ENCODE results near the gene SPEM3.

Gene SPEM3

GRCh38 chr17:7428557-7428956, at the start of gene SPEM3:
TSS of gene SPEM3 (plus strand) at chr17:7428857. CDS start at chr17:7428903, 46 bp downstream.
- Histone ChIP-seq H3K4me3 (ENCODE audit: low read depth in 1 of 2, low read length in 2 of 2) (no peak within 1 kb of the TSS), H3K27me3 (ENCODE audit: low read depth, low read length) (no peaks in the 10 kb centered on the region), H3K4me1 (ENCODE audit: control insufficient read depth in 1 of 2, insufficient read depth in 2 of 2, low read length in 2 of 2) (no peaks in the 10 kb centered on the region), H3K36me3 (ENCODE audit: control insufficient read depth in 1 of 2, insufficient read depth in 2 of 2, low read length in 2 of 2) (no peaks in the 10 kb centered on the region), H3K9me3 (ENCODE audit: control insufficient read depth in 1 of 2, low read length in 2 of 2) (no peaks in the 10 kb centered on the region), H3K27ac (ENCODE audit: low read length) (no peak within 1 kb of the TSS)

GRCh38 chr17:7379134-7379533, 49.5 kb upstream of the SPEM3 start:
- H3K9me3 ChIP-seq (ENCODE audit: control insufficient read depth in 1 of 2, low read length in 2 of 2), result no peaks in the 10 kb centered on the region
- no peaks in the 10 kb centered on the region for H3K36me3 ChIP-seq (ENCODE audit: control insufficient read depth in 1 of 2, insufficient read depth in 2 of 2, low read length in 2 of 2)
- H3K4me3 ChIP-seq (ENCODE audit: low read depth in 1 of 2, low read length in 2 of 2), result no peak overlapping the region
- H3K27ac ChIP-seq (ENCODE audit: low read length), result no peak overlapping the region
- H3K4me1 ChIP-seq (ENCODE audit: control insufficient read depth in 1 of 2, insufficient read depth in 2 of 2, low read length in 2 of 2), result peaks cover 8 to 26% of the 10 kb centered on the region in 2 donors
- H3K27me3 ChIP-seq (ENCODE audit: low read depth, low read length), result no peaks in the 10 kb centered on the region

GRCh38 chr17:7380321-7380720, 48.3 kb upstream of the SPEM3 start:
- Histone ChIP-seq H3K4me1 (ENCODE audit: control insufficient read depth in 1 of 2, insufficient read depth in 2 of 2, low read length in 2 of 2) (peaks cover 8 to 30% of the 10 kb centered on the region in 2 donors), H3K36me3 (ENCODE audit: control insufficient read depth in 1 of 2, insufficient read depth in 2 of 2, low read length in 2 of 2) (no peaks in the 10 kb centered on the region), H3K27ac (ENCODE audit: low read length) (no peak overlapping the region), H3K9me3 (ENCODE audit: control insufficient read depth in 1 of 2, low read length in 2 of 2) (no peaks in the 10 kb centered on the region), H3K27me3 (ENCODE audit: low read depth, low read length) (no peaks in the 10 kb centered on the region), H3K4me3 (ENCODE audit: low read depth in 1 of 2, low read length in 2 of 2) (peak overlapping the region; percentile 47 to 52)

- Histone ChIP-seq H3K27ac (ENCODE audit: low read length) (peak within 1 kb of the TSS; percentile 16), H3K36me3 (ENCODE audit: control insufficient read depth in 1 of 2, insufficient read depth in 2 of 2, low read length in 2 of 2) (no peaks in the 10 kb centered on the region), H3K27me3 (ENCODE audit: low read depth, low read length) (no peaks in the 10 kb centered on the region), H3K4me1 (ENCODE audit: control insufficient read depth in 1 of 2, insufficient read depth in 2 of 2, low read length in 2 of 2) (peaks cover 8 to 30% of the 10 kb centered on the region in 2 donors), H3K9me3 (ENCODE audit: control insufficient read depth in 1 of 2, low read length in 2 of 2) (no peaks in the 10 kb centered on the region), H3K4me3 (ENCODE audit: low read depth in 1 of 2, low read length in 2 of 2) (peak within 1 kb of the TSS; percentile 47 to 52)
Measured at GRCh38 chr17:7380855-7381683, 47.6 kb upstream of the SPEM3 start, which contains the start of gene TNK1. TSS of gene TNK1 (plus strand) at chr17:7381089. CDS start at chr17:7382927, 1,838 bp downstream.

GRCh38 chr17:7382901-7383300, 45.8 kb upstream of the SPEM3 start:
- H3K9me3 ChIP-seq (ENCODE audit: control insufficient read depth in 1 of 2, low read length in 2 of 2), result no peaks in the 10 kb centered on the region
- H3K4me3 ChIP-seq (ENCODE audit: low read depth in 1 of 2, low read length in 2 of 2), result no peak overlapping the region
- no peak overlapping the region for H3K27ac ChIP-seq (ENCODE audit: low read length)
- peaks cover 8 to 30% of the 10 kb centered on the region in 2 donors for H3K4me1 ChIP-seq (ENCODE audit: control insufficient read depth in 1 of 2, insufficient read depth in 2 of 2, low read length in 2 of 2)
- H3K36me3 ChIP-seq (ENCODE audit: control insufficient read depth in 1 of 2, insufficient read depth in 2 of 2, low read length in 2 of 2), result no peaks in the 10 kb centered on the region
- H3K27me3 ChIP-seq (ENCODE audit: low read depth, low read length), result no peaks in the 10 kb centered on the region

GRCh38 chr17:7383371-7383741, 45.3 kb upstream of the SPEM3 start:
- Histone ChIP-seq H3K4me1 (ENCODE audit: control insufficient read depth in 1 of 2, insufficient read depth in 2 of 2, low read length in 2 of 2) (peaks cover 8 to 30% of the 10 kb centered on the region in 2 donors), H3K27me3 (ENCODE audit: low read depth, low read length) (no peaks in the 10 kb centered on the region), H3K36me3 (ENCODE audit: control insufficient read depth in 1 of 2, insufficient read depth in 2 of 2, low read length in 2 of 2) (no peaks in the 10 kb centered on the region), H3K27ac (ENCODE audit: low read length) (no peak overlapping the region), H3K9me3 (ENCODE audit: control insufficient read depth in 1 of 2, low read length in 2 of 2) (no peaks in the 10 kb centered on the region), H3K4me3 (ENCODE audit: low read depth in 1 of 2, low read length in 2 of 2) (peak overlapping the region in 1 of 2 donors; percentile 66)

- Histone ChIP-seq H3K4me3 (ENCODE audit: low read depth in 1 of 2, low read length in 2 of 2) (peak overlapping the region; percentile 37 to 66), H3K27me3 (ENCODE audit: low read depth, low read length) (no peaks in the 10 kb centered on the region), H3K27ac (ENCODE audit: low read length) (no peak overlapping the region), H3K9me3 (ENCODE audit: control insufficient read depth in 1 of 2, low read length in 2 of 2) (no peaks in the 10 kb centered on the region), H3K4me1 (ENCODE audit: control insufficient read depth in 1 of 2, insufficient read depth in 2 of 2, low read length in 2 of 2) (peaks cover 8 to 30% of the 10 kb centered on the region in 2 donors), H3K36me3 (ENCODE audit: control insufficient read depth in 1 of 2, insufficient read depth in 2 of 2, low read length in 2 of 2) (peaks cover 0 to 4% of the 10 kb centered on the region in 2 donors)
Measured at GRCh38 chr17:7383742-7384488, 44.7 kb upstream of the SPEM3 start.

- H3K9me3 ChIP-seq (ENCODE audit: control insufficient read depth in 1 of 2, low read length in 2 of 2), result no peaks in the 10 kb centered on the region
- peak overlapping the region; percentile 37 to 66 for H3K4me3 ChIP-seq (ENCODE audit: low read depth in 1 of 2, low read length in 2 of 2)
- H3K27me3 ChIP-seq (ENCODE audit: low read depth, low read length), result no peaks in the 10 kb centered on the region
- H3K27ac ChIP-seq (ENCODE audit: low read length), result no peak overlapping the region
- H3K4me1 ChIP-seq (ENCODE audit: control insufficient read depth in 1 of 2, insufficient read depth in 2 of 2, low read length in 2 of 2), result peaks cover 8 to 30% of the 10 kb centered on the region in 2 donors
- H3K36me3 ChIP-seq (ENCODE audit: control insufficient read depth in 1 of 2, insufficient read depth in 2 of 2, low read length in 2 of 2), result peaks cover 0 to 11% of the 10 kb centered on the region in 2 donors
Measured at GRCh38 chr17:7384489-7385081, 44.1 kb upstream of the SPEM3 start.

GRCh38 chr17:7388856-7389255, 39.8 kb upstream of the SPEM3 start:
- H3K9me3 ChIP-seq (ENCODE audit: control insufficient read depth in 1 of 2, low read length in 2 of 2), result no peaks in the 10 kb centered on the region
- H3K27me3 ChIP-seq (ENCODE audit: low read depth, low read length), result no peaks in the 10 kb centered on the region
- H3K27ac ChIP-seq (ENCODE audit: low read length), result no peak overlapping the region
- H3K36me3 ChIP-seq (ENCODE audit: control insufficient read depth in 1 of 2, insufficient read depth in 2 of 2, low read length in 2 of 2), result peaks cover 0 to 22% of the 10 kb centered on the region in 2 donors
- peaks cover 0 to 12% of the 10 kb centered on the region in 2 donors for H3K4me1 ChIP-seq (ENCODE audit: control insufficient read depth in 1 of 2, insufficient read depth in 2 of 2, low read length in 2 of 2)
- no peak overlapping the region for H3K4me3 ChIP-seq (ENCODE audit: low read depth in 1 of 2, low read length in 2 of 2)

- Histone ChIP-seq H3K9me3 (ENCODE audit: control insufficient read depth in 1 of 2, low read length in 2 of 2) (no peaks in the 10 kb centered on the region), H3K27ac (ENCODE audit: low read length) (no peak overlapping the region), H3K27me3 (ENCODE audit: low read depth, low read length) (no peaks in the 10 kb centered on the region), H3K4me1 (ENCODE audit: control insufficient read depth in 1 of 2, insufficient read depth in 2 of 2, low read length in 2 of 2) (peaks cover 0 to 10% of the 10 kb centered on the region in 2 donors), H3K36me3 (ENCODE audit: control insufficient read depth in 1 of 2, insufficient read depth in 2 of 2, low read length in 2 of 2) (peaks cover 0 to 22% of the 10 kb centered on the region in 2 donors), H3K4me3 (ENCODE audit: low read depth in 1 of 2, low read length in 2 of 2) (no peak overlapping the region)
Measured at GRCh38 chr17:7389924-7390910, 38.4 kb upstream of the SPEM3 start.
